Measurements from ENCODE around the gene HDX.
A peak's percentile ranks its signal among the peaks of the same experiment; 100 is the strongest.
"Not testable (repeated sequence)": the region's sequence is repeated elsewhere in the genome, so short reads cannot be mapped to it uniquely, and the experiment has no call there.

Gene HDX

GRCh38 chrX:84501798-84502628 is at the start of gene HDX:
Gene HDX, minus strand, starts transcription at chrX:84502453. Its CDS starts 27,056 bp downstream, at chrX:84475397.
- Mint-ChIP-seq H3K36me3 (no peaks in the 10 kb centered on the region), H3K4me3 (peak within 1 kb of the TSS; percentile 89), H3K4me1 (peaks cover 5% of the 10 kb centered on the region), H3K9me3 (no peaks in the 10 kb centered on the region), H3K27me3 (no peaks in the 10 kb centered on the region), H3K27ac (peak within 1 kb of the TSS; percentile 83)

DNA sequence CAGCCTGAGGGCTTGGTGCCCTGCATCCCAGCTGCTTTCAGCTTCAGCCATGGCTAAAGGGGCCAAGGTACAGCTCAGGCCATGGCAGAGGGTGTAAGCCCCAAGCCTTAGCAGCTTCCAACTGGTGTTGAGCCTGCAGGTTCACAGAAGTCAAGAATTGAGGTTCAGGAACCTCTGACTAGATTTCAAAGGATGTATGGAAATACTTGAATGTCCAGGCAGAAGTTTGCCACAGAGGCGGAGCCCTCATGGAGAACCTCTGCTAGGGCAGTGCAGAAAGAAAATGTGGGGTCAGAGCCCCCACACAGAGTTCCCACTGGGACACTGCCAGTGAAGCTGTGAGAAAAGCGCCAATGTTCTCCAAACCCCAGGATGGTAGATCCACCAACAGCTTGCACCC is 39.1 kb upstream of the HDX start:
- not testable (repeated sequence) for H3K27ac Mint-ChIP-seq, H3K36me3 Mint-ChIP-seq, H3K9me3 Mint-ChIP-seq, H3K4me1 Mint-ChIP-seq, H3K27me3 Mint-ChIP-seq, H3K4me3 Mint-ChIP-seq

DNA sequence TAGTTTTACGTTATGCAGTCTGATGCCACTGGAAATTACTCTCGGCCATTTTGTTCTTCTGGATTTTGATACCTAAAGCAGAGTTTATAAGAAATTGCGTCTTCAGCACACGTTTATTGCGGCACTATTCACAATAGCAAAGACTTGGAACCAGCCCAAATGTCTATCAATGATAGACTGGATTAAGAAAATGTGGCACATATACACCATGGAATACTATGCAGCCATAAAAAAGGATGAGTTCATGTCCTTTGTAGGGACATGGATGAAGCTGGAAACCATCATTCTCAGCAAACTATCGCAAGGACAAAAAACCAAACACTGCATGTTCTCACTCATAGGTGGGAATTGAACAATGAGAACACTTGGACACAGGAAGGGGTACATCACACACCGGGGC is 35.4 kb upstream of the HDX start:
- not testable (repeated sequence) for H3K4me1 Mint-ChIP-seq, H3K27me3 Mint-ChIP-seq, H3K27ac Mint-ChIP-seq, H3K9me3 Mint-ChIP-seq, H3K4me3 Mint-ChIP-seq, H3K36me3 Mint-ChIP-seq

- Mint-ChIP-seq H3K9me3 (no peaks in the 10 kb centered on the region), H3K27me3 (no peaks in the 10 kb centered on the region), H3K36me3 (peaks cover 11% of the 10 kb centered on the region), H3K4me3 (no peak overlapping the region), H3K27ac (no peak overlapping the region), H3K4me1 (no peaks in the 10 kb centered on the region)
Measured at GRCh38 chrX:84488426-84488825, 13.8 kb downstream of the HDX start.

DNA sequence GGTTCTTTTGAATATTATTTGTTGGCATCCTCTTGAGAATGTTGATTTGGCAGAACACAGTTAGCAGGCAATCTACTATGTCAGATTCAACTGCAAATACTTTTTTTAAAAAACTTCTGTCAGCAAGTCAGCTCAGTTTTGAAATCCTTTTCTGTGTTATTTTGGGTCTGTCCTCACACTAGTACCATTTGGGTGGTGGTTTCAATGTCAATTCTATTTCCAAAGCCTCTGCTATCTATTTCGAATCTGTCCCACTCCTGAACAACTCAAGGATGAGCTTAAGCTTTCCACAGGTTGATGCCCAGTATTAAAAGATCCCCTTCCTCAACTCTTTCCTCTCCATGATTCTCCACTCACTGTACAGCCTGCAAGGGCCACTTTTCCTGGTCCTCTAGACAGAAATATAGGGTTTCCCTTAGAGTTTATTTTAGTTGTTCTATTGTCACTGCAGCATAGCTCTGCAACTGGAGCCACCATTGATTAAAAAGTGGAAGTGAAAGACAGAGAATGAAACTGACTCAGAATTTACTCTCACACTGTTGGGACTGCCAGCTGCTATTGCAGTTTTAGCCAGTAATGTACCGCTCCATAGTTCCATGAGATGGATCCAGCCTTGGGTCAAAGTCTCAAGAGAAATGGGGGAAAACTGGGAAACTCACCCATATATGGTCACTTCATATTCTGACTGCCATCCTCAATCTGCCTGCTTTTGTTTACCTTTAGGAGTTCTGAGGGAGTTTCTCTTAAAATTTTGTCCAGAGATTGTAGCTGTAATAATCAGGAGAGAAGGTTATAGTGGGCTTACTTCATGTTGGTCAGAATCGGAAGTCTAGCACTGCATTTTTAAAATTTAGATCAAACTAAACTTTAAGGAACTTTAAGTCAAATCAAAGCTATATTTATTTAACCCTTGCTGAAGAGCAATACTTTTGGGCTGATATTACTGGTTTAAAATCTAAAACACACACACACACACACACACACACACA is 14.6 kb downstream of the HDX start:
- H3K9me3 Mint-ChIP-seq: no peaks in the 10 kb centered on the region
- peaks cover 12% of the 10 kb centered on the region for H3K36me3 Mint-ChIP-seq
- no peaks in the 10 kb centered on the region for H3K27me3 Mint-ChIP-seq
- no peaks in the 10 kb centered on the region for H3K4me1 Mint-ChIP-seq
- no peak overlapping the region for H3K27ac Mint-ChIP-seq
- H3K4me3 Mint-ChIP-seq: no peak overlapping the region

- Mint-ChIP-seq H3K4me1 (no peaks in the 10 kb centered on the region), H3K9me3 (no peaks in the 10 kb centered on the region), H3K27ac (no peak overlapping the region), H3K4me3 (no peak overlapping the region), H3K27me3 (no peaks in the 10 kb centered on the region), H3K36me3 (peaks cover 3% of the 10 kb centered on the region)
Measured at GRCh38 chrX:84479086-84479485, 23.2 kb downstream of the HDX start.

GRCh38 chrX:84477114-84477513 is 25.1 kb downstream of the HDX start:
- H3K9me3 Mint-ChIP-seq: no peaks in the 10 kb centered on the region
- no peak overlapping the region for H3K4me3 Mint-ChIP-seq
- no peaks in the 10 kb centered on the region for H3K27me3 Mint-ChIP-seq

GRCh38 chrX:84475596-84475995 is 26.7 kb downstream of the HDX start:
- no peak overlapping the region for H3K4me3 Mint-ChIP-seq

More at GRCh38 chrX:84477114-84477513, 25.1 kb downstream of the HDX start:
- H3K27ac Mint-ChIP-seq: no peak overlapping the region
- H3K4me1 Mint-ChIP-seq: no peaks in the 10 kb centered on the region
- H3K36me3 Mint-ChIP-seq: no peaks in the 10 kb centered on the region

GRCh38 chrX:84475101-84475500 is 27.2 kb downstream of the HDX start:
- H3K4me1 Mint-ChIP-seq: no peaks in the 10 kb centered on the region
- H3K9me3 Mint-ChIP-seq: no peaks in the 10 kb centered on the region
- no peaks in the 10 kb centered on the region for H3K36me3 Mint-ChIP-seq
- H3K4me3 Mint-ChIP-seq: no peak overlapping the region
- no peak overlapping the region for H3K27ac Mint-ChIP-seq
- no peaks in the 10 kb centered on the region for H3K27me3 Mint-ChIP-seq

More at GRCh38 chrX:84475596-84475995, 26.7 kb downstream of the HDX start:
- Mint-ChIP-seq H3K9me3 (no peaks in the 10 kb centered on the region), H3K27ac (no peak overlapping the region), H3K27me3 (no peaks in the 10 kb centered on the region), H3K4me1 (no peaks in the 10 kb centered on the region), H3K36me3 (no peaks in the 10 kb centered on the region)

DNA sequence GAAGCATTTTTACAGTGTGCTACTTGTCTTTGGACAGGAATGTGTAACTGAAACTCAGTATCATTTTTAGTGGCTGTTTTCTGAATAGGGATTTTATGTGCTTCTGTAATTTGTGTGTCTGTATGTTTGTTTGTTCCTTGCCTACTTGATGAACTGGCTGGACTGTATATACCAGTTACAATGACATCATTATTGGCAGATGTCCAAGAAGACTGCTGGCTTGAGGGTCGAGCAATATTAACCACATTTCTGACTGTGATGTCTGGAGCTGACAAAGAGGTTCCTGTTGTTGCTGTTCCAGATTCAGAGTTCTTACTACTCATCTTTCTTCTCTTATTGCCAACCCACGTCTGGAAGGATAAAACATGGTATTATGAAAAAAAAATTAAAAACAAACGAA is 33.0 kb downstream of the HDX start:
- Mint-ChIP-seq H3K4me1 (no peaks in the 10 kb centered on the region), H3K27ac (no peak overlapping the region), H3K27me3 (no peaks in the 10 kb centered on the region), H3K4me3 (no peak overlapping the region), H3K36me3 (no peaks in the 10 kb centered on the region), H3K9me3 (peaks cover 5% of the 10 kb centered on the region)

- Mint-ChIP-seq H3K27me3 (no peaks in the 10 kb centered on the region), H3K4me1 (no peaks in the 10 kb centered on the region), H3K4me3 (no peak overlapping the region), H3K36me3 (no peaks in the 10 kb centered on the region), H3K27ac (no peak overlapping the region), H3K9me3 (peaks cover 5% of the 10 kb centered on the region)
Measured at GRCh38 chrX:84467898-84468297, 34.4 kb downstream of the HDX start.

DNA sequence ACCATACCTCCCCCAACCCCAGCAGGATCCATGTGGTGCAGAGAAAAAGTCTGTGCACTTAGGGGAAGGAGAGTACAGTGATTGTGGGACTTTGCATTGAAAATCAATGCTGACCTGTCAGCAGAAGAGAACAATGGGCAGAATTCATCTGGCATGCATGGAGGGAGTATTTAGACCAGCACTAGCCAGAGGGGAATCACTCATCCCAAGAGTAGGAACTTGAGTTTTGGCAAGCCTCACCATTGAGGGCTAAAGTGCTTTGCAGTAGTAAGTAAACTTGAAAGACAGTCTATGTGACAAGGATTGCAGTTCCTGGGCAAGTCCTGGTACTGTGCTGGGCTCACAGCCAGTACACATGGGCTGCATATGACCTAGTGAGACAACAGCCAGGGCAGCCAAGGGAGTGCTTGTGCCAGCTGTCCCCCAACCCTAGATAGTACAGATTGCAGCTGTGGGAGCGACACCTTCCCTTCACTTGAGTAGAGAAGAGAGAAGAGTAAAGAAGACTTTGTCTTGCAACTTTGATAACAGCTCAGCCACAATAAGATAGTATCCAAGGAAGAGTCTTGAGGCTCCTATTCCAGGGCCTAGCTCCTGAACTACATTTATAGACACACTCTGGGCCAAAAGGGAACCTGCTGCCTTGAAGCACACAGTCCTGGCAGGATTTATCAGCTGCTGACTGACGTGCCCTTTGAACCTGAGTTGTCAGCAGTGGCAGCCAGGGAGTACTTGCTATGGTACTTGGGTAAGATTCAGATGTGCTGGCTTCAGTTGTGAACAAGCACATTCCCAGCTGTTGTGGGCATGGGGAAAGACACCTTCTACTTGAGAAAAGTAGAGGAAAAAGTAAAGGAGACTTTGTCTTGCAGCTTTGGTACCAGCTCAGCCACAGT is 48.7 kb downstream of the HDX start:
- H3K9me3 Mint-ChIP-seq: no peaks in the 10 kb centered on the region
- H3K4me1 Mint-ChIP-seq: no peaks in the 10 kb centered on the region
- H3K27me3 Mint-ChIP-seq: no peaks in the 10 kb centered on the region
- H3K27ac Mint-ChIP-seq: no peak overlapping the region
- H3K36me3 Mint-ChIP-seq: peaks cover 10% of the 10 kb centered on the region
- no peak overlapping the region for H3K4me3 Mint-ChIP-seq

DNA sequence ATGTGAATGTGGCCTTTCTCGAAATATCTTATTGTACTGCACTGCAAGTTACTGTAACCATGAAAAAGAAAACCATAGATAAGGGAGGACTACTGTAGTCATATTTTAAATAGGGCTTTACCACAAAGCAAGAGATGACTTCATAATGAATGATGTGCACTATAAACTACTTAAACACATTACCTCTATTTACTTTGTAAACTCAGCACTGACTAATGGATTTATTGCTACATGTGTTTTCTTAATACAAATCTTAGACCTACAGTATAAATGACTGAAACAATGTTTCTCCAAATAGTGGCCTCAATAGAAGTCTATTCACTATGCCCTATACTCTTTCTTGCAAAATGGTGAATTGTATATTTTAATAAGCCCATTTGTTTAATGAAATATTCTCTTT is 61.1 kb downstream of the HDX start:
- H3K4me1 Mint-ChIP-seq: no peaks in the 10 kb centered on the region
- no peaks in the 10 kb centered on the region for H3K27me3 Mint-ChIP-seq
- no peaks in the 10 kb centered on the region for H3K9me3 Mint-ChIP-seq
- H3K4me3 Mint-ChIP-seq: no peak overlapping the region
- peaks cover 5% of the 10 kb centered on the region for H3K36me3 Mint-ChIP-seq
- H3K27ac Mint-ChIP-seq: no peak overlapping the region

- Mint-ChIP-seq H3K4me3 (no peak overlapping the region), H3K27ac (no peak overlapping the region), H3K4me1 (no peaks in the 10 kb centered on the region), H3K9me3 (peaks cover 10% of the 10 kb centered on the region), H3K36me3 (peaks cover 1% of the 10 kb centered on the region), H3K27me3 (no peaks in the 10 kb centered on the region)
Measured at GRCh38 chrX:84415140-84415539, 87.1 kb downstream of the HDX start.

DNA sequence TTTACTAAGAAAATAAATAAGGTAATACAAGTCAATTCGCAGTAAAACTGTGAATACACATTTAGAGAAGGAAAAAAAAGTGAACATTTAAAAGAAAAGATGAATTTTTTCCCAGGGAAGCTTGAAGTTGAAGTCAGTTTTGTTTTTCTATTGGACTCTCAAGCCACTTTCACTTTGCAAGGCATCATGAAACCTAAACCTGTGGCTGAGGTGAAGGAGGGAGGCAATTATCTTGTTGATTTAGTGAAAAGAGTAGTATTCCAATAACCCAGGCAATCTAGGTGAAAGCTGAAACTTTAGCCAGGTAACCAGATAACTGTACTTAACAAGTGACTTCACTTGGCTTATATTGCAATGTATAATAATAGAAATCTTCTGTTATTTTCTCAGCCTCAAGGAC is 138.6 kb downstream of the HDX start:
- H3K9me3 Mint-ChIP-seq: no peaks in the 10 kb centered on the region
- H3K4me1 Mint-ChIP-seq: no peaks in the 10 kb centered on the region
- no peaks in the 10 kb centered on the region for H3K36me3 Mint-ChIP-seq
- H3K27ac Mint-ChIP-seq: no peak overlapping the region
- no peak overlapping the region for H3K4me3 Mint-ChIP-seq
- H3K27me3 Mint-ChIP-seq: no peaks in the 10 kb centered on the region

All from activated naive CD4-positive, alpha-beta T cell treated with anti-CD3 and anti-CD28 coated beads, Interleukin-2, amount 50 U/mL, for 24 hours (primary cell).